PC-3 (cell line): Measurements from ENCODE around the gene TOX3. TPM values are rescaled to one million over a fixed set of nuclear protein-coding genes. Genes with fewer than 3 reads are reported as not detected.

Experiments used
- ATAC-seq: fragments of 200-7000 bp; cut with Tn5 transposase; 2 replicates; pipeline ENCODE4 v1.9.1; 2020; ENCODE audit warnings: mild to moderate bottlenecking, moderate library complexity
- BruUV-seq: library from RNA; stranded (reverse); fragments of 400-500 nt; replicated peaks from 2 replicates; lab custom pipeline; 2021; lab: Mats Ljungman, UMichigan
- CTCF ChIA-PET: fragments of 300-600 bp; sonication (Branson Sonifier 250); formaldehyde crosslinking; loops from one replicate; lab custom pipeline; 2022; ENCODE audit warnings: antibody characterized with exemption; lab: Charles Lee
- POLR2A ChIA-PET: fragments of 300-600 bp; sonication (Branson Sonifier 250); formaldehyde crosslinking; loops from one replicate; lab custom pipeline; 2022; ENCODE audit warnings: antibody characterized with exemption; ENCODE audit not compliant: unreplicated experiment; lab: Charles Lee
- DNase-seq: peaks from one replicate; pipeline ENCODE4 v3.0.0-alpha.2; 2015
- H2AFZ ChIP-seq: fragments of 300-600 bp; sonication (generic); 2 replicates; pipeline ENCODE4 v1.6.0; 2016; ENCODE audit warnings: antibody characterized with exemption, low read length
- H3F3A ChIP-seq: fragments of 300-600 bp; sonication (generic); one replicate; pipeline ENCODE4 v1.6.0; 2017; ENCODE audit warnings: antibody characterized with exemption, low read length, control low read depth, mild to moderate bottlenecking; ENCODE audit not compliant: unreplicated experiment
- H3K27ac ChIP-seq: fragments of 300-600 bp; sonication (generic); 2 replicates; pipeline ENCODE4 v1.5.1; 2016; ENCODE audit warnings: mild to moderate bottlenecking, low read length
- H3K27me3 ChIP-seq: fragments of 300-600 bp; sonication (generic); 2 replicates; pipeline ENCODE4 v1.6.1; 2016; ENCODE audit warnings: low read length, mixed read lengths
- H3K36me3 ChIP-seq: fragments of 300-600 bp; sonication (generic); 2 replicates; pipeline ENCODE4 v1.6.1; 2016; ENCODE audit warnings: low read depth, mixed run types, low read length, mixed read lengths
- H3K4me1 ChIP-seq: fragments of 300-600 bp; sonication (generic); 2 replicates; pipeline ENCODE4 v1.5.1; 2016; ENCODE audit warnings: low read length; ENCODE audit not compliant: insufficient read depth
- H3K4me2 ChIP-seq: fragments of 300-600 bp; sonication (generic); 2 replicates; pipeline ENCODE4 v1.6.0; 2016; ENCODE audit warnings: low read length
- H3K4me3 ChIP-seq: fragments of 300-600 bp; sonication (generic); 2 replicates; pipeline ENCODE4 v1.5.1; 2016; ENCODE audit warnings: mild to moderate bottlenecking, low read length, mixed read lengths
- H3K79me2 ChIP-seq: fragments of 300-600 bp; sonication (generic); 2 replicates; pipeline ENCODE4 v1.6.1; 2017; ENCODE audit warnings: low read length, mixed read lengths
- H3K9ac ChIP-seq: fragments of 300-600 bp; sonication (generic); 2 replicates; pipeline ENCODE4 v1.6.0; 2016; ENCODE audit warnings: mild to moderate bottlenecking, low read length
- H3K9me2 ChIP-seq: fragments of 300-600 bp; sonication (generic); replicated peaks from 2 replicates; pipeline ENCODE4 v1.6.1; 2016; ENCODE audit warnings: mixed run types, low read length, mixed read lengths
- H3K9me3 ChIP-seq: fragments of 300-600 bp; sonication (generic); 2 replicates; pipeline ENCODE4 v1.6.1; 2016; ENCODE audit warnings: low read length, mixed read lengths
- H4K20me1 ChIP-seq: fragments of 300-600 bp; sonication (generic); 2 replicates; pipeline ENCODE4 v1.6.1; 2016; ENCODE audit warnings: low read length, mixed read lengths
- CTCF ChIP-seq: fragments of 300-600 bp; sonication (generic); conservative IDR thresholded peaks from 2 replicates; pipeline ENCODE4 v1.5.1; 2017; ENCODE audit warnings: antibody characterized with exemption, low read depth, mild to moderate bottlenecking, low read length
- EZH2 ChIP-seq: fragments of 300-600 bp; sonication (generic); IDR thresholded peaks from one replicate; pipeline ENCODE4 v1.6.1; 2017; ENCODE audit warnings: antibody characterized with exemption, mild to moderate bottlenecking, low read length; ENCODE audit not compliant: unreplicated experiment
- EZH2phosphoT487 ChIP-seq: fragments of 300-600 bp; sonication (generic); IDR thresholded peaks from 2 replicates; pipeline ENCODE4 v1.6.1; 2018; ENCODE audit warnings: mild to moderate bottlenecking, antibody characterized with exemption, low read length, borderline replicate concordance
- intact Hi-C: fragments of 100-400 bp; cut with micrococcal nuclease; formaldehyde crosslinking; loops from 2 replicates; pipeline ENCODE4 v1.9.0; 2023
- total RNA-seq: library from RNA; depleted of rRNA; stranded (reverse); fragments of >200 nt; gene quantifications from 2 replicates; pipeline ENCODE4 v1.2.3, GENCODE V29; 2014

Gene TOX3
- total RNA-seq, 1 experiment from 2014 or later, result not detected

- POLR2A ChIA-PET, result no interaction called here
- DNase-seq, result no peak
- intact Hi-C loops, result no loop called here
Observed at GRCh38 chr16:52556083-52556482, 9.1 kb upstream of the TOX3 start.

DNA sequence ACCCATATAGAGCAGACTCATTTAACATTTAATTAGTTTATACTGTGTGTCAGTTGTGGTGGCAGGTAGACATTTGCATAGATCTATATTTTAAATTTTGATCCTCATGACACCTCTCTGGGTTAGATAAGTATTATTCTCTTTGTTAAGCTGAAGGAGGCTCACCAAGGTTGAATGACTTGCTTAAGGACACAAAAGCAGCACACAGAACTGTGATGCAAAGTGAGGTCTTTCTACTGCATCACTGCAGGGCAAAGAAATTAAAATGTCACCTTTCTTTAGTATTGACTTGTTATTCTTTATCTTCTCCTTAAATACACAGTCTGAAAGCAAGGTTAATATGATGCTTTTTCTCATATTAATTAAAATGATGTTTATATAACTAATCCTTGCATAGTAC lies 8.6 kb upstream of the TOX3 start:
- H3K9me3 ChIP-seq, result no peaks in the 10 kb centered on the region
- BruUV-seq, result no TSS peak

More at GRCh38 chr16:52556083-52556482, 9.1 kb upstream of the TOX3 start:
- no peak for ATAC-seq
- H3K4me3 ChIP-seq, result no peak overlapping the region
- H3K4me2 ChIP-seq, result no peak overlapping the region
- CTCF ChIA-PET, result no interaction called here
- no peaks in the 10 kb centered on the region for H3K9me3 ChIP-seq
- no peak overlapping the region for H2AFZ ChIP-seq
- no peaks in the 10 kb centered on the region for H3K79me2 ChIP-seq
- H3K4me1 ChIP-seq, result no peaks in the 10 kb centered on the region
- no peaks in the 10 kb centered on the region for H3K27me3 ChIP-seq
- no peak overlapping the region for H3K9ac ChIP-seq
- TF ChIP-seq EZH2, result no peak
- TF ChIP-seq CTCF, result no peak
- no peak for TF ChIP-seq EZH2phosphoT487
- BruUV-seq, result no TSS peak
- H3F3A ChIP-seq, result no peaks in the 10 kb centered on the region
- H3K9me2 ChIP-seq, result no peaks in the 10 kb centered on the region
- H3K27ac ChIP-seq, result no peak overlapping the region
- no peaks in the 10 kb centered on the region for H3K36me3 ChIP-seq
- no peaks in the 10 kb centered on the region for H4K20me1 ChIP-seq

More for the DNA sequence above, 8.6 kb upstream of the TOX3 start:
- CTCF ChIA-PET, result no interaction called here
- no peaks in the 10 kb centered on the region for H3F3A ChIP-seq
- DNase-seq, result no peak
- TF ChIP-seq EZH2phosphoT487, result no peak
- no peak for TF ChIP-seq EZH2
- no peak for TF ChIP-seq CTCF
- H2AFZ ChIP-seq, result no peak overlapping the region
- no peaks in the 10 kb centered on the region for H3K9me2 ChIP-seq
- H3K27me3 ChIP-seq, result no peaks in the 10 kb centered on the region
- no peaks in the 10 kb centered on the region for H3K4me1 ChIP-seq
- no peaks in the 10 kb centered on the region for H4K20me1 ChIP-seq
- no peak overlapping the region for H3K4me2 ChIP-seq
- H3K4me3 ChIP-seq, result no peak overlapping the region
- no peaks in the 10 kb centered on the region for H3K36me3 ChIP-seq
- POLR2A ChIA-PET, result no interaction called here
- intact Hi-C loops, result no loop called here
- no peak for ATAC-seq
- H3K27ac ChIP-seq, result no peak overlapping the region
- no peak overlapping the region for H3K9ac ChIP-seq
- H3K79me2 ChIP-seq, result no peaks in the 10 kb centered on the region
